Measurements from ENCODE around the gene SLC35G2.
"Not testable (repeated sequence)": the region's sequence is repeated elsewhere in the genome, so short reads cannot be mapped to it uniquely, and the experiment has no call there.

The SLC35G2 gene

GRCh38 chr3:136835813-136836510 lies 17.0 kb downstream of the SLC35G2 start:
- FAIRE-seq = no peak

GRCh38 chr3:136836511-136837156 lies 17.7 kb downstream of the SLC35G2 start:
- FAIRE-seq = peak; percentile 74

GRCh38 chr3:136838641-136839555 lies 20.0 kb downstream of the SLC35G2 start:
- peak; percentile 95 for FAIRE-seq

GRCh38 chr3:136839556-136839931 lies 20.6 kb downstream of the SLC35G2 start:
- FAIRE-seq = no peak

- FAIRE-seq = no peak
Observed at GRCh38 chr3:136840252-136840651, 21.3 kb downstream of the SLC35G2 start.

GRCh38 chr3:136842294-136842693 lies 23.4 kb downstream of the SLC35G2 start:
- no peak for FAIRE-seq

- no peak for FAIRE-seq
Observed at GRCh38 chr3:136844724-136845123, 25.8 kb downstream of the SLC35G2 start.

- FAIRE-seq = no peak
Observed at GRCh38 chr3:136852180-136852579, 33.3 kb downstream of the SLC35G2 start.

GRCh38 chr3:136856665-136857064 lies 37.7 kb downstream of the SLC35G2 start:
- FAIRE-seq = no peak

- FAIRE-seq = no peak
Observed at GRCh38 chr3:136858381-136858780, 39.5 kb downstream of the SLC35G2 start.

GRCh38 chr3:136860541-136860940 lies 41.6 kb downstream of the SLC35G2 start:
- FAIRE-seq = no peak

GRCh38 chr3:136861890-136862616 lies 43.1 kb downstream of the SLC35G2 start, which contains the start of gene NCK1:
TSS of gene NCK1 (plus strand) at chr3:136862208. CDS start at chr3:136928002, 65,794 bp downstream.
- no peak for FAIRE-seq

GRCh38 chr3:136862617-136863322 lies 43.8 kb downstream of the SLC35G2 start:
- no peak for FAIRE-seq

GRCh38 chr3:136869282-136869681 lies 50.4 kb downstream of the SLC35G2 start:
- FAIRE-seq = no peak

- FAIRE-seq = not testable (repeated sequence)
Observed at GRCh38 chr3:136872258-136872657, 53.3 kb downstream of the SLC35G2 start.

- FAIRE-seq = not testable (repeated sequence)
Observed at GRCh38 chr3:136879510-136879909, 60.6 kb downstream of the SLC35G2 start.

GRCh38 chr3:136882571-136882970 lies 63.6 kb downstream of the SLC35G2 start:
- no peak for FAIRE-seq

GRCh38 chr3:136883967-136884720 lies 65.2 kb downstream of the SLC35G2 start:
- FAIRE-seq = no peak

GRCh38 chr3:136885357-136886213 lies 66.7 kb downstream of the SLC35G2 start:
- FAIRE-seq = no peak

GRCh38 chr3:136889947-136890346 lies 71.0 kb downstream of the SLC35G2 start:
- FAIRE-seq = no peak
